Hepatocyte (in vitro differentiated cells): ENCODE data around the gene EXD3. TPM values are rescaled to one million over a fixed set of nuclear protein-coding genes. Genes with fewer than 3 reads are reported as not detected.

Experiments used
- DNase-seq: peaks from one replicate; pipeline ENCODE4 v3.0.0-alpha.2; 2016; ENCODE audit warnings: low spot score
- H2AFZ ChIP-seq: fragments of 200-600 bp; sonication (generic); 2 replicates; pipeline ENCODE4 v1.6.0; 2016; ENCODE audit warnings: antibody characterized with exemption, mild to moderate bottlenecking
- H3K27ac ChIP-seq: fragments of 200-600 bp; sonication (generic); 2 replicates; pipeline ENCODE4 v1.5.1; 2016; ENCODE audit warnings: mild to moderate bottlenecking
- H3K27me3 ChIP-seq: fragments of 200-600 bp; sonication (generic); 2 replicates; pipeline ENCODE4 v1.6.1; 2016
- H3K36me3 ChIP-seq: fragments of 200-600 bp; sonication (generic); replicated peaks from 2 replicates; pipeline ENCODE4 v1.5.1; 2016; ENCODE audit warnings: low read depth; ENCODE audit not compliant: insufficient read depth
- H3K4me1 ChIP-seq: fragments of 200-600 bp; sonication (generic); 2 replicates; pipeline ENCODE4 v1.5.1; 2016; ENCODE audit warnings: mild to moderate bottlenecking, moderate library complexity; ENCODE audit not compliant: insufficient read depth
- H3K4me2 ChIP-seq: fragments of 200-600 bp; sonication (generic); 2 replicates; pipeline ENCODE4 v1.6.0; 2016
- H3K4me3 ChIP-seq: fragments of 200-600 bp; sonication (generic); 2 replicates; pipeline ENCODE4 v1.5.1; 2016; ENCODE audit warnings: mild to moderate bottlenecking
- H3K79me2 ChIP-seq: fragments of 200-600 bp; sonication (generic); 2 replicates; pipeline ENCODE4 v1.6.0; 2017; ENCODE audit warnings: mild to moderate bottlenecking
- H3K9me2 ChIP-seq: fragments of 200-600 bp; sonication (generic); replicated peaks from 2 replicates; pipeline ENCODE4 v1.6.0; 2017; ENCODE audit warnings: mild to moderate bottlenecking; ENCODE audit not compliant: insufficient read depth
- H3K9me3 ChIP-seq: fragments of 200-600 bp; sonication (generic); 2 replicates; pipeline ENCODE4 v1.5.1; 2016; ENCODE audit warnings: low read depth, mild to moderate bottlenecking
- H4K20me1 ChIP-seq: fragments of 200-600 bp; sonication (generic); 2 replicates; pipeline ENCODE4 v1.6.0; 2016; ENCODE audit warnings: mild to moderate bottlenecking; ENCODE audit not compliant: insufficient read depth, poor library complexity, severe bottlenecking
- CTCF ChIP-seq: fragments of 200-600 bp; sonication (generic); IDR thresholded peaks from 2 replicates; pipeline ENCODE4 v1.5.1; 2016; ENCODE audit warnings: antibody characterized with exemption, mild to moderate bottlenecking; ENCODE audit not compliant: poor library complexity
- EZH2 ChIP-seq: fragments of 200-600 bp; sonication (generic); IDR thresholded peaks from 2 replicates; pipeline ENCODE4 v1.6.1; 2016; ENCODE audit warnings: antibody characterized with exemption, mild to moderate bottlenecking, borderline replicate concordance
- EZH2phosphoT487 ChIP-seq: fragments of 200-600 bp; sonication (generic); IDR thresholded peaks from one replicate; pipeline ENCODE4 v1.6.1; 2018; ENCODE audit warnings: antibody characterized with exemption, mild to moderate bottlenecking, low read depth, moderate library complexity; ENCODE audit not compliant: unreplicated experiment, severe bottlenecking
- WGBS: methylation state at CpG from one replicate; pipeline ENCODE4 v1.1.6; 2016; ENCODE audit warnings: low lambda C conversion rate; ENCODE audit errors: missing lambda C conversion rate; 5-methylcytosine and 5-hydroxymethylcytosine counted together
- polyA plus RNA-seq: library from polyadenylated mRNA; unstranded; fragments of >200 nt; fragmentation: Nextera tagmentation; extraction: Ambion mirVana; gene quantifications from 2 replicates; pipeline ENCODE4 v1.2.1, GENCODE V29; 2016
- total RNA-seq: library from RNA; depleted of rRNA; stranded (reverse); fragments of >200 nt; gene quantifications from 2 replicates; pipeline ENCODE4 v1.2.3, GENCODE V29; 2014

The EXD3 gene
- total and polyA plus RNA-seq, 2 experiments from 2014 or later = 11.8 to 21.6 TPM

- Histone ChIP-seq H2AFZ (peak overlapping the region; percentile 56), H3K4me3 (peak overlapping the region; percentile 80), H3K79me2 (peaks cover 11% of the 10 kb centered on the region), H3K36me3 (no peaks in the 10 kb centered on the region), H3K9me3 (no peaks in the 10 kb centered on the region), H3K4me2 (peak overlapping the region; percentile 99), H3K27ac (no peak overlapping the region), H4K20me1 (peaks cover 3% of the 10 kb centered on the region), H3K9me2 (no peaks in the 10 kb centered on the region), H3K27me3 (no peaks in the 10 kb centered on the region), H3K4me1 (peaks cover 4% of the 10 kb centered on the region)
- DNase-seq = peak; percentile 68
- 15% methylated on average over 42 of the region's 88 CpGs for WGBS
- TF ChIP-seq EZH2 (no peak), EZH2phosphoT487 (no peak), CTCF (no peak)
Observed at GRCh38 chr9:137458194-137459151, 35.5 kb upstream of the EXD3 start.

GRCh38 chr9:137457406-137458193 lies 34.6 kb upstream of the EXD3 start:
- H3K4me1 ChIP-seq = peaks cover 4% of the 10 kb centered on the region
- peaks cover 3% of the 10 kb centered on the region for H4K20me1 ChIP-seq
- H3K4me2 ChIP-seq = peak overlapping the region; percentile 99
- TF ChIP-seq EZH2 = no peak
- no peak for TF ChIP-seq EZH2phosphoT487
- no peak for TF ChIP-seq CTCF
- peaks cover 11% of the 10 kb centered on the region for H3K79me2 ChIP-seq
- no peak overlapping the region for H3K4me3 ChIP-seq
- WGBS = 94% methylated on average over 37 of the region's 44 CpGs
- H3K27me3 ChIP-seq = no peaks in the 10 kb centered on the region
- H3K36me3 ChIP-seq = no peaks in the 10 kb centered on the region
- no peak overlapping the region for H2AFZ ChIP-seq
- no peaks in the 10 kb centered on the region for H3K9me3 ChIP-seq
- no peak overlapping the region for H3K27ac ChIP-seq
- H3K9me2 ChIP-seq = no peaks in the 10 kb centered on the region
- no peak for DNase-seq

- Histone ChIP-seq H3K27ac (no peak overlapping the region), H2AFZ (no peak overlapping the region), H4K20me1 (peaks cover 3% of the 10 kb centered on the region), H3K27me3 (no peaks in the 10 kb centered on the region), H3K9me2 (no peaks in the 10 kb centered on the region), H3K36me3 (no peaks in the 10 kb centered on the region), H3K4me1 (peaks cover 4% of the 10 kb centered on the region), H3K4me3 (no peak overlapping the region), H3K9me3 (no peaks in the 10 kb centered on the region), H3K4me2 (no peak overlapping the region), H3K79me2 (peaks cover 11% of the 10 kb centered on the region)
- WGBS = 96% methylated on average over 10 of the region's 10 CpGs
- TF ChIP-seq CTCF = no peak
- TF ChIP-seq EZH2phosphoT487 = no peak
- no peak for TF ChIP-seq EZH2
- no peak for DNase-seq
Observed at GRCh38 chr9:137456864-137457405, 34.0 kb upstream of the EXD3 start.
